K562 (cell line): ENCODE data around the gene TXNDC15. TPM values are rescaled to one million over a fixed set of nuclear protein-coding genes. Genes with fewer than 3 reads are reported as not detected.
"Not testable (repeated sequence)": the region's sequence is repeated elsewhere in the genome, so short reads cannot be mapped to it uniquely, and the experiment has no call there.

Experiments used
- ATAC-seq: fragments of 200-7000 bp; cut with Tn5 transposase; 3 replicates; pipeline ENCODE4 v1.9.1; 2020; ENCODE audit warnings: moderate library complexity
- BruUV-seq: library from RNA; stranded (reverse); fragments of 400-500 nt; replicated peaks from 2 replicates; lab custom pipeline; 2021; lab: Mats Ljungman, UMichigan
- CTCF ChIA-PET: fragments of 300-600 bp; formaldehyde crosslinking; extraction: SDS; loops from one replicate; lab custom pipeline; 2021; ENCODE audit warnings: low intra/inter-chr PET ratio; lab: Yijun Ruan, JAX
- POLR2A ChIA-PET: fragments of 300-600, 350-650 bp; sonication (Branson Sonifier 250); formaldehyde crosslinking; extraction: SDS; loops from one replicate; lab custom pipeline; 2021; ENCODE audit warnings: antibody characterized with exemption, inconsistent platforms; lab: Yijun Ruan, JAX
- DNase-seq, 4 experiments: peaks; one replicate each; pipeline versions ENCODE4 v3.0.0 to v3.0.0-alpha.2; 2011 to 2018; ENCODE audit warnings: low spot score in 3 of 4, mixed read lengths in 3 of 4; ENCODE audit errors: extremely low read depth in 1 of 4
- FAIRE-seq: peaks from 2 replicates; lab custom pipeline; 2011; peaks lifted over from hg19 to GRCh38; lab: Jason Lieb, UNC
- H2AFZ ChIP-seq: 2 replicates; pipeline ENCODE4 v1.6.0; 2011; ENCODE audit warnings: low read depth, low read length, control low read depth, inconsistent platforms
- H3K27ac ChIP-seq: fragments of 200-600 bp; 3 replicates; pipeline ENCODE4 v1.8.0; 2011; ENCODE audit warnings: low read depth, mild to moderate bottlenecking, control low read depth, inconsistent platforms, low read length, moderate library complexity, mixed read lengths; ENCODE audit errors: extremely low read depth
- H3K27me3 ChIP-seq, 2 experiments: fragments of 300-600 bp in 1 of 2; 2 replicates in 1 of 2; 3 replicates in 1 of 2; pipeline versions ENCODE4 v1.6.0 to v1.8.0; 2011; ENCODE audit warnings: inconsistent platforms in 2 of 2, low read length in 2 of 2, mild to moderate bottlenecking in 1 of 2, mixed read lengths in 1 of 2, moderate library complexity in 1 of 2; ENCODE audit not compliant: control insufficient read depth in 2 of 2, insufficient read depth in 2 of 2
- H3K36me3 ChIP-seq: fragments of 300-600 bp; 3 replicates; pipeline ENCODE4 v1.8.0; 2011; ENCODE audit warnings: mild to moderate bottlenecking, low read length, inconsistent platforms; ENCODE audit not compliant: control insufficient read depth, insufficient read depth
- H3K4me1 ChIP-seq, 2 experiments: fragments of 200-600 bp in 1 of 2; replicated peaks in 1 of 2; 2 replicates in 1 of 2; 3 replicates in 1 of 2; pipeline versions ENCODE4 v1.5.1 to v1.8.0; 2011; ENCODE audit warnings: inconsistent platforms in 2 of 2, low read length in 2 of 2, mild to moderate bottlenecking in 1 of 2, mixed read lengths in 1 of 2, moderate library complexity in 1 of 2; ENCODE audit not compliant: control insufficient read depth in 2 of 2, insufficient read depth in 2 of 2
- H3K4me2 ChIP-seq: 2 replicates; pipeline ENCODE4 v1.6.1; 2011; ENCODE audit warnings: low read length, control low read depth, inconsistent platforms, mixed read lengths; ENCODE audit not compliant: insufficient read depth
- H3K4me3 ChIP-seq: fragments of 200-600 bp; sonication (generic), shearing (Covaris generic); 2 replicates; pipeline ENCODE4 v1.5.1; 2016; ENCODE audit warnings: control low read depth, inconsistent platforms
- H3K79me2 ChIP-seq: fragments of 200-600 bp; 3 replicates; pipeline ENCODE4 v1.8.0; 2011; ENCODE audit warnings: low read length, inconsistent platforms; ENCODE audit not compliant: control insufficient read depth, insufficient read depth
- H3K9ac ChIP-seq, 2 experiments: 2 replicates each; pipeline versions ENCODE4 v1.6.0 to v1.6.1; 2011; ENCODE audit warnings: low read depth in 2 of 2, low read length in 2 of 2, control low read depth in 1 of 2, inconsistent platforms in 1 of 2, mild to moderate bottlenecking in 1 of 2, mixed read lengths in 1 of 2; ENCODE audit not compliant: insufficient read depth in 1 of 2
- H3K9me1 ChIP-seq: one replicate; pipeline ENCODE4 v1.6.0; 2011; ENCODE audit warnings: inconsistent platforms, mild to moderate bottlenecking, low read length, moderate library complexity; ENCODE audit not compliant: control insufficient read depth, insufficient read depth
- H3K9me3 ChIP-seq: replicated peaks from 2 replicates; pipeline ENCODE4 v1.5.1; 2011; ENCODE audit warnings: low read depth, low read length, inconsistent platforms; ENCODE audit not compliant: control insufficient read depth, insufficient read depth
- H4K20me1 ChIP-seq: replicated peaks from 2 replicates; pipeline ENCODE4 v1.6.1; 2011; ENCODE audit warnings: low read length, inconsistent platforms, mixed read lengths; ENCODE audit not compliant: control insufficient read depth, insufficient read depth
- BCOR ChIP-seq: fragments of 450-650 bp; IDR thresholded peaks from 2 replicates; pipeline ENCODE4 v1.6.1; 2016
- JUND ChIP-seq, 2 experiments: IDR thresholded peaks; 2 replicates in 1 of 2; 3 replicates in 1 of 2; pipeline ENCODE4 v1.6.1; 2011; ENCODE audit warnings: borderline replicate concordance in 2 of 2, low read depth in 2 of 2, low read length in 2 of 2, improper control_type of control experiment in 1 of 2, missing biosample characterization in 1 of 2, missing genetic modification characterization in 1 of 2, missing genetic modification reagents in 1 of 2
- KHSRP ChIP-seq: fragments of 450-650 bp; IDR thresholded peaks from 2 replicates; pipeline ENCODE4 v1.6.1; 2017
- MEIS2 ChIP-seq: fragments of 450-650 bp; IDR thresholded peaks from 2 replicates; pipeline ENCODE4 v1.6.1; 2014; ENCODE audit warnings: mild to moderate bottlenecking; ENCODE audit not compliant: partially characterized antibody
- NFYB ChIP-seq: IDR thresholded peaks from 2 replicates; pipeline ENCODE4 v1.6.1; 2011; ENCODE audit warnings: mild to moderate bottlenecking, moderate library complexity; ENCODE audit not compliant: insufficient read length; ENCODE audit errors: extremely low read depth
- ZNF121 ChIP-seq: sonication (generic); formaldehyde crosslinking; conservative IDR thresholded peaks from 2 replicates; pipeline ENCODE4 v1.8.0; 2022; ENCODE audit warnings: missing genetic modification reagents
- ZNF146 ChIP-seq: IDR thresholded peaks from one replicate; pipeline ENCODE4 v1.6.1; 2018; ENCODE audit warnings: missing compliant biosample characterization; ENCODE audit not compliant: unreplicated experiment
- ZNF316 ChIP-seq: fragments of 450-650 bp; IDR thresholded peaks from 2 replicates; pipeline ENCODE4 v1.6.1; 2016
- ZNF384 ChIP-seq: IDR thresholded peaks from 2 replicates; pipeline ENCODE4 v1.6.1; 2012; ENCODE audit warnings: low read depth, low read length, improper control_type of control experiment
- WGBS: fragments of 100-300 bp; shearing (Covaris generic); methylation state at CpG from one replicate; pipeline ENCODE4 v1.1.6; 2016; ENCODE audit warnings: low coverage, mixed read lengths; ENCODE audit not compliant: insufficient coverage; ENCODE audit errors: missing lambda C conversion rate; 5-methylcytosine and 5-hydroxymethylcytosine counted together
- in situ Hi-C: fragments of 300-500 bp; cut with MboI; formaldehyde crosslinking; loops from 4 replicates; pipeline ENCODE4 v1.15.0; 2018; ENCODE audit warnings: inconsistent platforms, mixed read lengths
- intact Hi-C: fragments of 100-400 bp; cut with micrococcal nuclease; formaldehyde crosslinking; loops from 2 replicates; pipeline ENCODE4 v1.14.2; 2022
- polyA plus RNA-seq, 8 experiments: library from polyadenylated mRNA; depleted of rRNA in 4 of 8; stranded (reverse) in 5 of 8; unstranded in 3 of 8; fragments of >200 nt; fragmentation: Nextera tagmentation in 2 of 8; fragmentation: Illumina TruSeq in 1 of 8; extraction: Ambion mirVana in 2 of 8; extraction: Trizol in 1 of 8; gene quantifications; 2 replicates each; pipeline versions ENCODE4 v1.2.1 to v1.2.3, GENCODE V29; 2011 to 2014; ENCODE audit warnings: inconsistent platforms in 1 of 8, missing spikeins in 1 of 8
- total RNA-seq, 7 experiments: library from RNA; depleted of rRNA in 6 of 7; stranded (reverse); fragments of >200 nt in 6 of 7; fragmentation: Illumina TruSeq in 2 of 7; extraction: Trizol in 2 of 7; gene quantifications; 2 replicates each; pipeline versions ENCODE4 v1.2.1 to v1.2.3, GENCODE V29; 2011 to 2021; ENCODE audit warnings: low replicate concordance in 1 of 7
- TF ChIP-seq, protein P1 (sequence below), 2 experiments: fragments of 450-650 bp; IDR thresholded peaks; 2 replicates each; pipeline ENCODE4 v1.6.1; 2018; ENCODE audit warnings: mild to moderate bottlenecking in 2 of 2, low read depth in 1 of 2; ENCODE audit not compliant: partially characterized antibody in 2 of 2

Gene TXNDC15
- total and polyA plus RNA-seq, 9 of the 15 experiments (the other 6 are each of a cell fraction or from before 2014, with no cell fraction given) = 3.0 to 15.4 (median 12.3) TPM

DNA sequence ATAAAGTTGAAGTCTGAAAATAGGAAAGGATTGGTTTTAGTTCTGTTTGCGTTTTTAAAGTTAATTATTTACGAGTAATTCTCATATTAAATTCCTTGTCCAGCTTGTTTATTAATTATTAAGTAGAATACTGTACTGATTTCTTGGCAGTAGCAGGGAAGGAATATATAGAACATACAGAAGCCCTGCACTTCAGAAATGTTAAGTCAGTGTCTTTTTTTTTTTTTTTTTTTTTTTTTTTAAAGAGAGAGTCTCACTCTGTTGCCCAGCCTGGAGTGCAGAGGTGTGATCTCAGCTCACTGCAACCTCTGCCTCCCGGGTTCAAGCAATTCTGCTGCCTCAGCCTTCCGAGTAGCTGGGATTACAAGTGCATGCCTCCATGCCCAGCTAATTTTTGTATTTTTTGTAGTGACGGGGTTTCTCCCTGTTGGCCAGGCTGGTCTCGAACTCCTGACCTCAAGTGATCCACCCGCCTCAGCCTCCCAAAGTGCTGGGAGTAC lies 24.7 kb upstream of the TXNDC15 start:
- Histone ChIP-seq H3K9ac (peak overlapping the region in 1 of 2 experiments; percentile 50; a peak in 1 of 4 replicates), H3K79me2 (peaks cover 59% of the 10 kb centered on the region), H3K4me1 (peaks cover 18 to 36% of the 10 kb centered on the region in 2 experiments; a peak in 4 of 5 replicates), H3K36me3 (peaks cover 61% of the 10 kb centered on the region)
- H3K9me3 ChIP-seq, H4K20me1 ChIP-seq, BruUV-seq, CTCF ChIA-PET, H3K27me3 ChIP-seq, in situ Hi-C loops, H2AFZ ChIP-seq, DNase-seq, H3K9me1 ChIP-seq, FAIRE-seq, H3K27ac ChIP-seq, ATAC-seq, H3K4me2 ChIP-seq, H3K4me3 ChIP-seq: not testable (repeated sequence)
- POLR2A ChIA-PET = interaction anchor here (1.1 to 1.9 kb wide), 4 partner anchors 9 to 55 kb away, joined by 4 to 6 read pairs (median 5); partner anchors contain the start of gene PCBD2
- intact Hi-C loops = loop anchor here (5.0 kb wide), 2 partner anchors 112 to 457 kb away; partner anchors contain the start of gene CAMLG
- 0 out of 2 replicates have a peak, but pooled peaks have one; percentile 10 for TF ChIP-seq BCOR
- 0 out of 2 replicates have a peak, but pooled peaks have one; percentile 28 for TF ChIP-seq ZNF384
- peak; percentile 80 for TF ChIP-seq ZNF121
- 85% methylated on average over 7 of the region's 7 CpGs for WGBS

- Histone ChIP-seq H4K20me1 (no peaks in the 10 kb centered on the region), H3K79me2 (peaks cover 63% of the 10 kb centered on the region), H3K27ac (peak overlapping the region; percentile 17; the same call in 1 of the 3 replicates), H3K4me1 (peaks cover 11 to 29% of the 10 kb centered on the region in 2 experiments; a peak in 4 of 5 replicates), H3K9me3 (no peaks in the 10 kb centered on the region; the same call in 1 of the 2 replicates), H3K4me2 (no peak overlapping the region), H2AFZ (no peak overlapping the region), H3K9ac (no peak overlapping the region), H3K27me3 (no peaks in the 10 kb centered on the region), H3K9me1 (no peaks in the 10 kb centered on the region), H3K4me3 (no peak overlapping the region), H3K36me3 (peaks cover 72% of the 10 kb centered on the region)
- ChIA-PET CTCF (interaction anchor here (0.6 kb wide), 1 partner anchor 548 kb away, joined by 3 read pairs; no protein-coding TSS in a partner anchor), POLR2A (interaction anchor here (0.8 to 1.1 kb wide), 3 partner anchors 9 to 34 kb away, joined by 3 to 5 read pairs (median 5); no protein-coding TSS in a partner anchor)
- BruUV-seq = no TSS peak
- peak; percentile 22 to 47 (median 26) for DNase-seq
- peak; percentile 62 for ATAC-seq
- FAIRE-seq = peak; percentile 23
- WGBS = 50% methylated on average over 1 of the region's 1 CpG
- in situ Hi-C loops = no loop called here
- intact Hi-C loops = no loop called here
- TF ChIP-seq JUND (IDR thresholded peaks at IDR 0.05; ENCODE audit: borderline replicate concordance, low read depth, low read length) = no peak
- TF ChIP-seq JUND (tag; IDR thresholded peaks at IDR 0.05; ENCODE audit: borderline replicate concordance, low read depth, low read length) = no peak
- peak; percentile 67 for TF ChIP-seq MEIS2
- no peak for TF ChIP-seq NFYB
- no peak for TF ChIP-seq ZNF316
- TF ChIP-seq, protein P1, sequence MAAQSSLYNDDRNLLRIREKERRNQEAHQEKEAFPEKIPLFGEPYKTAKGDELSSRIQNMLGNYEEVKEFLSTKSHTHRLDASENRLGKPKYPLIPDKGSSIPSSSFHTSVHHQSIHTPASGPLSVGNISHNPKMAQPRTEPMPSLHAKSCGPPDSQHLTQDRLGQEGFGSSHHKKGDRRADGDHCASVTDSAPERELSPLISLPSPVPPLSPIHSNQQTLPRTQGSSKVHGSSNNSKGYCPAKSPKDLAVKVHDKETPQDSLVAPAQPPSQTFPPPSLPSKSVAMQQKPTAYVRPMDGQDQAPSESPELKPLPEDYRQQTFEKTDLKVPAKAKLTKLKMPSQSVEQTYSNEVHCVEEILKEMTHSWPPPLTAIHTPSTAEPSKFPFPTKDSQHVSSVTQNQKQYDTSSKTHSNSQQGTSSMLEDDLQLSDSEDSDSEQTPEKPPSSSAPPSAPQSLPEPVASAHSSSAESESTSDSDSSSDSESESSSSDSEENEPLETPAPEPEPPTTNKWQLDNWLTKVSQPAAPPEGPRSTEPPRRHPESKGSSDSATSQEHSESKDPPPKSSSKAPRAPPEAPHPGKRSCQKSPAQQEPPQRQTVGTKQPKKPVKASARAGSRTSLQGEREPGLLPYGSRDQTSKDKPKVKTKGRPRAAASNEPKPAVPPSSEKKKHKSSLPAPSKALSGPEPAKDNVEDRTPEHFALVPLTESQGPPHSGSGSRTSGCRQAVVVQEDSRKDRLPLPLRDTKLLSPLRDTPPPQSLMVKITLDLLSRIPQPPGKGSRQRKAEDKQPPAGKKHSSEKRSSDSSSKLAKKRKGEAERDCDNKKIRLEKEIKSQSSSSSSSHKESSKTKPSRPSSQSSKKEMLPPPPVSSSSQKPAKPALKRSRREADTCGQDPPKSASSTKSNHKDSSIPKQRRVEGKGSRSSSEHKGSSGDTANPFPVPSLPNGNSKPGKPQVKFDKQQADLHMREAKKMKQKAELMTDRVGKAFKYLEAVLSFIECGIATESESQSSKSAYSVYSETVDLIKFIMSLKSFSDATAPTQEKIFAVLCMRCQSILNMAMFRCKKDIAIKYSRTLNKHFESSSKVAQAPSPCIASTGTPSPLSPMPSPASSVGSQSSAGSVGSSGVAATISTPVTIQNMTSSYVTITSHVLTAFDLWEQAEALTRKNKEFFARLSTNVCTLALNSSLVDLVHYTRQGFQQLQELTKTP (IDR thresholded peaks at IDR 0.05; ENCODE audit: low read depth in 1 of 2, partially characterized antibody in 2 of 2) = no peak
- no peak for TF ChIP-seq KHSRP
- no peak for TF ChIP-seq ZNF146 (CRISPR knock-in tag)
Observed at GRCh38 chr5:134851307-134851923, 22.8 kb upstream of the TXNDC15 start.
